H1 (cell line): ENCODE results near the gene MAP4. TPM values are rescaled to one million over a fixed set of nuclear protein-coding genes. Genes with fewer than 3 reads are reported as not detected.

Experiments used
- BACH1 ChIP-seq: IDR thresholded peaks from 2 replicates; pipeline ENCODE4 v1.6.1; 2012; ENCODE audit warnings: low read length, improper control_type of control experiment
- CHD7 ChIP-seq: fragments of 300-600 bp; sonication (generic); IDR thresholded peaks from 2 replicates; pipeline ENCODE4 v1.7.1; 2012; ENCODE audit warnings: low read length, moderate library complexity, mild to moderate bottlenecking, inconsistent platforms; ENCODE audit not compliant: insufficient replicate concordance
- EP300 ChIP-seq, 2 experiments: IDR thresholded peaks; 1 replicate in 1 of 2; 2 replicates in 1 of 2; pipeline ENCODE4 v1.6.1; 2011 to 2012; ENCODE audit warnings: low read depth in 2 of 2, low read length in 2 of 2, mild to moderate bottlenecking in 2 of 2, borderline replicate concordance in 1 of 2, inconsistent platforms in 1 of 2, moderate library complexity in 1 of 2
- GTF2F1 ChIP-seq: IDR thresholded peaks from 2 replicates; pipeline ENCODE4 v1.6.1; 2012; ENCODE audit warnings: low read depth, low read length, improper control_type of control experiment, borderline replicate concordance
- NRF1 ChIP-seq: IDR thresholded peaks from 2 replicates; pipeline ENCODE4 v1.6.1; 2011; ENCODE audit warnings: mild to moderate bottlenecking, low read depth, low read length, improper control_type of control experiment
- SIN3A ChIP-seq, 2 experiments: IDR thresholded peaks in 1 of 2; conservative IDR thresholded peaks in 1 of 2; 2 replicates each; pipeline ENCODE4 v1.6.1; 2011 to 2012; ENCODE audit warnings: low read length in 2 of 2, improper control_type of control experiment in 1 of 2, low read depth in 1 of 2, mild to moderate bottlenecking in 1 of 2
- TCF12 ChIP-seq: IDR thresholded peaks from 2 replicates; pipeline ENCODE4 v1.6.1; 2011; ENCODE audit warnings: low read depth, mild to moderate bottlenecking, low read length
- YY1 ChIP-seq: IDR thresholded peaks from 2 replicates; pipeline ENCODE4 v1.6.1; 2011; ENCODE audit warnings: low read depth, mild to moderate bottlenecking, low read length
- polyA plus RNA-seq, 7 experiments: library from polyadenylated mRNA; depleted of rRNA in 3 of 7; stranded (reverse) in 5 of 7; unstranded in 2 of 7; fragments of >200 nt in 5 of 7; fragments of 200-250 nt in 2 of 7; gene quantifications; 1 replicate in 5 of 7; 2 replicates in 1 of 7; 4 replicates in 1 of 7; pipeline versions ENCODE4 v1.2.1 to v1.2.3, GENCODE V29; 2011 to 2013; ENCODE audit warnings: missing spikeins in 2 of 7, mixed read lengths in 2 of 7
- total RNA-seq: library from RNA; stranded (reverse); fragmentation: NEBNext Ultra II Directional; extraction: Animal tissue kit (Norgen Biotek cat#: 25700); gene quantifications from 2 replicates; pipeline ENCODE4 v1.2.1, GENCODE V29; 2021

Gene MAP4
- total and polyA plus RNA-seq, 2 of the 8 experiments (the other 6 are each of a cell fraction or from before 2014, with no cell fraction given), result 67.0 to 179 TPM

DNA sequence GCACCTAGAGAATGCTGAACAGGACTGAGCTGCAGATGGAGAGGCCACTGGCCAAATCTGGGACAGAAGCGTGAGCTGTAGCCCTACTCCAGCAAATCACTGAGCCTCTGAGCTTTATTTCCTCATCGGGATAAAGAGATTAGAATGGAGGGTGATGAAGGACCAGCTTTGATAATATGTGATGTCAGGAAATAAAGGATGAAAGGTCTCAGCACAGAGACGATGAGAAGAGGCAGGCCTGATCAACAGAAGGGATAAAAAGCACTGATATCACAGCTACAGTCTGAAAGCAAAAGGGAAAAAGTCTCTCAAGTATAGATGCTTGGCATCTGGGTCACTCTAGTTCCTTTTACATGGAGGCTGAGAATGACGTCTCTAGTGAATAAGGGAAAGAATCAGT lies 143.3 kb downstream of the MAP4 start (continued):
- TF ChIP-seq CHD7 (no peak), TCF12 (no peak), GTF2F1 (no peak), YY1 (no peak), SIN3A (conservative IDR thresholded peaks at IDR 0.05 in 1 of 2, IDR thresholded peaks at IDR 0.05 in 1 of 2; ENCODE audit: low read depth in 1 of 2, low read length in 2 of 2) (no peak), NRF1 (no peak), EP300 (IDR thresholded peaks at IDR 0.05; ENCODE audit: borderline replicate concordance in 1 of 2, low read depth in 2 of 2, low read length in 2 of 2) (no peak), BACH1 (no peak)
